GM19328 (cell line): ENCODE measurements around the gene YIPF2.
"Not testable (repeated sequence)": the region's sequence is repeated elsewhere in the genome, so short reads cannot be mapped to it uniquely, and the experiment has no call there.

Experiments
- ATAC-seq: cut with Tn5 transposase; IDR thresholded peaks from one replicate; pipeline ENCODE4 v1.9.1; 2021; ENCODE audit warnings: mild to moderate bottlenecking, moderate library complexity; ENCODE audit not compliant: unreplicated experiment

YIPF2 gene

DNA sequence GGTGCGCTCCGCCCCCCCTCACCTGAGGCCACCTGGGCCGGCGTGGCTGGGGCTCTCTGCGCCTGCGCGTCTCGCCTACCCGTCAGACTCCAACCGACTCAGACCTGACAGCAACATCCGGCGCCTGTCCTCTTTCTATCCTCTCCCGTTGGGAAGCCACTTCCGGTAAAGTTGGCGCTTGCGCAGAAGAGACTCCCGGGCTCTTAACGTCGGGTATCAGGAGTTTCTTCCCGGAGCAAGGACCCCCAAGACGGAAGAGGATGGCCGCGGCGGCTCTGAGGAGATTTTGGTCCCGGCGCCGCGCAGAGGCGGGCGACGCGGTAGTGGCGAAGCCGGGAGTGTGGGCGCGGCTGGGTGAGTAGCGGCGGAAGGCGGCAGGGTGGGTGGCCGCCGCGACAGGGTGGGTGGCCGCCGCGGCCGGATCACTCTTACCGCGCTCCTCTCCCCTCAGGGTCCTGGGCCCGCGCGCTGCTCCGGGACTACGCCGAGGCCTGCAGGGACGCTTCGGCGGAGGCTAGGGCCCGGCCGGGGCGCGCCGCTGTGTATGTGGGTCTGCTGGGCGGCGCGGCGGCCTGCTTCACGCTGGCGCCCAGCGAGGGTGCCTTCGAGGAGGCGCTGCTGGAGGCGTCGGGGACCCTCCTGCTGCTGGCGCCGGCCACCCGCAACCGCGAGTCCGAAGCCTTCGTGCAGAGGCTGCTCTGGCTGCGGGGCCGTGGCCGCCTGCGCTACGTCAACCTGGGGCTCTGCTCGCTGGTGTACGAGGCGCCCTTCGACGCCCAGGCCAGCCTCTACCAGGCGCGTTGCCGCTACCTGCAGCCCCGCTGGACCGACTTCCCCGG, at the start of gene YIPF2, which contains the start of gene TIMM29:
TSS of gene YIPF2 (minus strand) at position 77 of the 839 bp plus-strand sequence. CDS start 229 bp downstream, outside the sequence.
TSS of gene TIMM29 (plus strand) at position 249 of the 839 bp plus-strand sequence. CDS start at position 261, 12 bp downstream.
- peak; percentile 72 for ATAC-seq

DNA sequence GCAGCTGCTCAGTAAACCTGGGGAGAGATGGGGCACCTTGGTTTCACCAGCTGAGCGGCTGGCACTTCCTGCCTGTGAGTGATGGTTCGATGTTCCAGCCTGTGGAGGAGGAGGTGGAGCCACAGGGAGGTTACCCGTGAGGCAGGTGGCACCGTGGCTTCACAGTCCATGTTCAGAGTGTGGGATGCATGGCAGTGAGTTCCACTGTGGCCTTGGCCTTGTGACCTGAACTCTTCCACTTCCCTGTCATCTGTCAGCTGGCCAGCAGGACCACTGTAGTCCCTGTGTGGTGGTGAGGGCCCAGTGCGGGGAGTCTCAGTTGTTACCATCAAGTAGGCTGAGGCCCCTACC, 49.3 kb upstream of the YIPF2 start:
- no peak for ATAC-seq

DNA sequence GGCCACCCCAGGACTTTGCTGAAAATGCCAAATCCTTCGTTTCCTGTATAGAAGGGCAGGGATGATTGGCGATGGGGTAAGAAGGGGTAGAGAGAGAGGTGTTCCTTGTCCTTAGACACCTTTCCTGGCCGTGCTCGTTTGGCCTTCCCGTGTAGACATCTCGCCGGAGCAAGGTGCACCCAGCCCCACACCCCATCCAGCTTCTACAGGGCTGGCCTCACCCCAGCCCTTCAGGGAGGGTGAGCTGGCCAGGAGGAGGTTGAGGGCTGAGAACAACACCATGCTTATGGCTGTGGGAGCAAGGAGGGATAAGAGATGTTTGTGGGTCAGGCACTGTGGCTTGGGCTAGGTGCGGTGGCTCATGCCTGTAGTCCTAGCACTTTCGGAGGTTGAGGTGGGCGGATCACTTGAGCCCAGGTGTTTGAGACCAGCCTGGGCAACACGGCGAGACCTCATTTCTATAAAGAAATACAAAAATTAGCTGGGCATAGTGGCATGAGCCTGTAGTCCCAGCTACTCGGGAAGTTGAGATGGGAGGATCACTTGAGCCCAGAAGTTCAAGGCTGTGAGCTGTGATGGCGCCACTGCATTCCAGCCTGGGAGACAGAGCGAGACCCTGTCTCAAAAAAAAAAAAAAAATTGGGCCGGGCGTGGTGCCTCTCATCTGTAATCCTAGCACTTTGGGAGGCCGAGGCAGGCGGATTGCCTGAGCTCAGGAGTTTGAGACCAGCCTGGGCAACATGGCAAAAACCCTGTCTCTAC, 47.9 kb upstream of the YIPF2 start:
- no peak for ATAC-seq

DNA sequence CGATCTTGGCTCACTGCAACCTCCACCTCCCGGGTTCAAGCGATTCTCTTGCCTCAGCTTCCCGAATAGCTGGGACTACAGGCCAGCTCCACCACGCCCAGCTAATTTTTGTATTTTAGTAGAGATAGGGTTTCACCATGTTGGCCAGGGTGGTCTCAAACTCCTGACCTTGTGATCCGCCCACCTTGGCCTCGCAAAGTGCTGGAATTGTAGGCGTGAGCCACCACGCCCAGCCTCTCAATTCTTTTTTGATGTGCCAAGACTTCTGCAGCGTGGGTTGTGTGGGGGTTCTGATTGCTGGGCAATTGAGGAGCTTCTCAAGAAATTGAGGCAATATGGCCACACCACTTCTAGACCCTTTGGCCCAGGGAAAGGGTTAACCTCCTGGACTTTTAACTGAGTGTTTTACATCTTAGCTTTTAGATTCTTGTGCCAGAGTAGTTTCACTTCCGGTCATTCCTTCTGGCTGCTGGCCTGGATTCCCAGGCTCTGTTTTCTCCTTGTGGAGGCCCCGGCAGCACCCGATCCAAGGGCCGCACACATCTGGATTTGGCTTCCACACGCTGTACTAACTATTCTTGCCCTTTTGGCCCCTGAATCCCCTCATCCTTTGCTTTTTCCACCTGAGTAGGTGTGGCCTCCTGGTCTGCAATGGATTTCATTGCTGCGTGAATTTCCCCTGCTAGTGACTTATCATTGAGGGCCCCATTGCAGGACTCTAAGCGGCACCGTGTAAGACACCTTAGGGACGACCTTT, 47.1 kb upstream of the YIPF2 start:
- no peak for ATAC-seq

DNA sequence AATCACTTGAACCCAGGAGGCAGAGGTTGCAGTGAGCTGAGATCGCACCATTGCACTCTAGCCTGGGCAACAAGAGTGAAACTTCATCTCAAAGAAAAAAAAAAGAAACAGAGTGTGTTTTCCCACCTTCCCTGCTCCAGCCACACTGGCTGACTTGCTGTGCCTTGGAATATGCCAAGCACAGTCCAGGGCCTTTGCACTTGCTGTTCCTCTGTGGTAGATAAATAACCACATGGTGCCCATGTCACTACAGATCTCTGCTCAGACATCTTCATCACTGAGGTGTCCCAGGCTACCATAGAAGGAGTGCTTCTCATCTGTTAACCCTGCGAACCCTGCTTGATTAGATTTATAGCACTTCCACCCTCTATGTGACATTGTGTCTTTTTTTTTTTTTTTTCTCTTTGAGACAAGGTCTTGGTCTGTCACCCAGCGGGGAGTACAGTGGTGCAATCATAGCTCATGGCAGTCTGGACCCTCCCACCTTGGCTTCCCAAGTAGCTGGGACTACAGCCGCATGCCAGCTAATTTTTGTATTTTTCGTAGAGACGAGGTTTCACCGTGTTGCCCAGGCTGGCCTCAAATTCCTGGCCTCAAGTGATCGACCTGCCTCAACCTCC, 42.8 kb upstream of the YIPF2 start:
- ATAC-seq: no peak

DNA sequence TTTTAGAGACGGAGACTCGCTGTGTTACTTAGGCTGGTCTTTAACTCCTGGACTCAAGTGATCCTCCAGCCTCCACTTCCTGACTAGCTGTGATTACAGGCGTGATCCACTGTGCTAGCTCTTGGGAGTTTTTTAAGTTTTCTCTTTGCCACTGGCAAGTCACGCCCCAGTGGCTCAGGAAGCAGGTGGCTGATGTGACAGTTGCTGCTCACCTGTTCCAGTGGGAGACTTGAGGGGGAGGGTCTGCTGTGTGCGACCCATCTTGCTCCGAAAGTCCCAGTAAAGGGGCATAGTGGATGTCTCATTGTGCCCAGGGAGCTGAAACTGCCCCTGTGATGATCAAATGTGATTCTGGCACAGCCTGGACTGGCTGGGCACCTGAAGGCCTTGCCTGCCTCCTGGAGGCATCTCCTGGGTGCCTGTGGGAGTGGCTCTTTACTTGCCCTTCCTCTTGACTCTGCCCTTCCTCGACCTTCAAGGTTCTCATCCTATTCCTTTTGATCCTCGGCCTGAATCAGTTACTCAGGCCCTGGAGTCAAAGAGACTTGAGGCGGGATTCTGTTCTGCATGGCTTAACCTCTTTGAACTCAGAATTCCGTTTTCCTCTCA, 40.2 kb upstream of the YIPF2 start:
- no peak for ATAC-seq

DNA sequence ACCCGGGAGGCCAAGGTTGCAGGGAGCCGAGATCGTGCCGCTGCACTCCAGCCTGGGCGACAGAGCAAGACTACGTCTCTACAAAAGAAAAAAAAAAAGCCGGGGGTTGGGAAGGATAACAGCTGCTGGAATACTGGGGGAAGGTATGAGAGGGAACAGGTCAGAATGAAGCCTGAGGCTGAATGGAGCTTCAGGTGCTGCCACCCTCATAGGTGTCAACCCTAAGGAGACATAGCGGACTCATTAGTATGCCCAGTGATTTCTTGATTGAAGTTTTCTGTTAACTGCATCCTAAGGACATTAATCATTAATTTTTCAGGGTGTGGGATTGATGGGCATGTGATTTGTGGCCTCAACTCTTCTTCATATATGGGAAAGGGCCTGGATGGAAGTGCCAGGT, 38.4 kb upstream of the YIPF2 start:
- ATAC-seq: no peak

DNA sequence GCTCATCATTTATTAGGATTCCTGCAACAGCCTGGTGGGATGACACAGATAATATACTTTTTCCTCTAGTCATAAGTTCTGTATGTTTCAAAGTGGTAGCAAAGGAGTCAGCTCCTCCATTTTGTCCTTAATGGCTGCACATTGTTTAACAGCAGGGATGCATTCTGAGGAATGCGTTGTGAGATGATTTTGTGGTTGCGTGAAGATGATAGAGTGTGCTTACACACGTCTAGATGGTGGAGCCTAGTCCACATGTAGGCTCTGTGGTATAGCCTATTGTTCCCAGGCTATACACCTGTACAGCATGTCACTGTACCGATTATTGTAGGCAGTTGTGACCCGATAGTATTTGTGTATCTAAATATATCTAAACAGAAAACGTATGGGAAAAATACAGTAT, 37.0 kb upstream of the YIPF2 start:
- ATAC-seq: no peak

DNA sequence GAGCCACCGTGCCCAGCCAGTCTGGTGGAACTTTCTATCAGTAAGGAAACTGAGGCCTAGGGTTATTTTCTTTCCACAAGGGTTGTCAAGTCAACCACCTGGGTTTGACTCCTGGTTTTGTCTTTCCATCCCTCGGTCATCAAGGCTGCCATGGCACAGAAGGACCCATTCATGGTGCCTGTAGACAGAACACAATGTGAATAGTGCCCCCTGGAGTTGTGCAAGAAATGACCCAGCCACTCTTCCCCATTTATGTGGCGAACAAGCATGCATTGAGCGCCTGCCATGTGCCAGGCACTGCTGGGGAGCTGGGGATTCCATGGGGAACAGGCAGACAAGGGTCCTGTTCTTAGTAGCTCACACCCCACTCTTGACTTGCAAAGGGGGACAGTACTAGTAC, 36.5 kb upstream of the YIPF2 start:
- no peak for ATAC-seq

DNA sequence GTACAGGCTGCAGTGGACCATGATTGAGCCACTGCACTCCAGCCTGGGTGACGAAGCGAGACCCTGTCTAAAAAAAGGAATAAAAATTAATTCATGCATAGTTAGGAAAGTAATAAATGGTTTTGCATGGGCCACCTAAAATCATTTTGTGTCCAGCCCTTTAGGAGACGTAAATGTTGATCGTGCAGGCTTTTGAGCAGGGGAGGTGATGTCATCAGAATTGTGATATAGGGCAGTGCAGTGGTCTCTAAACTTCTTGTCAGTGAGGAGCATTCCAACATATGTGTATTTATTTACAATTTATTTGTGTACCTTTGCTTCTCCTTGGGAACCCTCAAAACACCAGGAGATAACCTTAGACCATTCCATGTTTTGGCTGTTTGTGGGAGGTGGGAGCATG, 35.4 kb upstream of the YIPF2 start:
- no peak for ATAC-seq

DNA sequence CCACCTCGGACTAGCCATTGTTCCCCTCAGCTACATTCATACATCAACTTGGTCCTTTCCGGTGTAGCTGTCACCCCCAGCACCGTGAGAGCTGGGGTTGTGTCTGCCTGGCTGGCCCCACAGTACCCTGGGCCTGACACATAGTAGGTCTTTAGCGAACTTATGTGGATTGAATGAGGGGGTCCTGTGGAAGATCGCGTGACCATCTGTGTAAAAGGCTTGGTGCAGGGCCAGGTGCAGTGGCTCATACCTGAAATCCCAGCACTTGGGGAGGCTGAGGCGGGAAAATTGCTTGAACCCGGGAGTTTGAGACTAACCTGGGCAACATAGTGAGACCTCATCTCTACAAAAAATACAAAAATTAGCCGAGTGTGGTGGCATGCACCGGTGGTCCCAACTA, 34.4 kb upstream of the YIPF2 start:
- no peak for ATAC-seq

DNA sequence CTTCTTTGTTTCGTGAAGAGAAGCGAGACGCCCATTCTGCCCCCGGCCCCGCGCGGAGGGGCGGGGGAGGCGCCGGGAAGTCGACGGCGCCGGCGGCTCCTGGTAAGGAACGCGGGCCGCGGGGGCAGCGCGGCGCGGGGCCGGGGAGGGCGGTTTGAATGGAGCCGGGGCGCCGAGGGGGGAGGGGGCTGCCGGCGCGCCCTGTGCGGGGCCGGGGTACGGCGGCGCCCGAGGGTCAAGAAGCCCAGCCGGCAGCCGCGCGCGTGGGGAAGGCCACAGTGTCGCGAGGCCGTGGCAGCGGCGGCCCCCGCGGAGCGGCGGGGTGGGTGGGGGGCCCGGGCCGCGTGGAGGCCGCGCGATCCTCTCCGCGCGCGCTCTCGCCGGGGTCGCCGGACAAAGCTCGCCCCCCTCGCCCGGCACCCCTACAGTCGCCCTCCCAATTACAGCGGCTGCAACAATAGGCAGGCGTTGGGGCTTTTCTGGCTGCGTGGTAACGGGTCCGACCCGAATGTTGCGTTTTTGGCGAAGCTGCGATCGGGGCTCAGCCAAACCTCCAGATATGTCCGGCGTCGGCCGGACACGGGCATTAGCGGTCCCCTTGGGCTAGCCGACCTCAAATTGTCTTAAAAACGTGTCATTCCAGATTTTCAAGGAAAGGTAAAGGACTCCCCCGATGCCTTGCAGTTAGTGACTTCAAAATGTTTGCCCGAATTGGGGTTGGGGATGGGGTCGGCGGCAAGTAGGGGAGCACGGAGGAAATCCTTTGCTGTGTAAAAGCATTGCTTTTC, 32.8 kb upstream of the YIPF2 start:
- ATAC-seq: peak; percentile 40

DNA sequence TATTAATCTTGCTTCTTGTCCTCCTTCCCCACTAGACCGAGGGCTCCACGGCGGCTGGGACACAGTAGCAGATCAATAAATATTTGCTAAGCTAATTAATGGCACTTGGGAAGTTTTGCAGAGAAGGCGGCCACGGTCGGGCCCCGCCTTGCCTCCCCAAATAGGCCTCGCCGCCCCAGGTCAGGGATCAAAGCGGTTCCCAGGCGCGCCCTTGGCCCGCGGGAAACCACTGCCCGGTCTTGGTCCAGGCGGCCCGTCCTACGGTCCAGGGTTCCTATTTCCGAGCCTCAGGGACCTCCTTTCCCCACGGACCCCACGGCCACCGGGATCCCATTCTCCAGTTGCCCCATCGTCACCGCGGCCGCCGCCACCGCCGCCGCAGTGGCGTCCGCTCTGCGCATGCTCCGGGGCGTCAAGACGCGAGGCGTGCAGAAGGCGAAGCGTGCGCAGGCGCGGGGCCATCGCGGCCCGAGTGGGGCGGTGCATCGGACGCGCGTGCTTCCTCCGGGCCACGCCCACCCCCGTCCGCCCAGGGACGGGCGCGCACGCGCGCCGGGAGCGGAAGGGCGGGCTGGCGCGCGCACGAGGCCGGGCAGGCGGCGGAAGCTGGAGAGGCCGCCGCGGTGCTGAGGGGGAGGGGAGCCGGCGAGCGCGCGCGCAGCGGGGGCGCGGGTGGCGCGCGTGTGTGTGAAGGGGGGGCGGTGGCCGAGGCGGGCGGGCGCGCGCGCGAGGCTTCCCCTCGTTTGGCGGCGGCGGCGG, 32.1 kb upstream of the YIPF2 start, which contains the start of gene SMARCA4:
TSS of gene SMARCA4 (plus strand) at position 717 of the 759 bp plus-strand sequence. CDS start 23,122 bp downstream, outside the sequence.
- peak; percentile 79 for ATAC-seq

DNA sequence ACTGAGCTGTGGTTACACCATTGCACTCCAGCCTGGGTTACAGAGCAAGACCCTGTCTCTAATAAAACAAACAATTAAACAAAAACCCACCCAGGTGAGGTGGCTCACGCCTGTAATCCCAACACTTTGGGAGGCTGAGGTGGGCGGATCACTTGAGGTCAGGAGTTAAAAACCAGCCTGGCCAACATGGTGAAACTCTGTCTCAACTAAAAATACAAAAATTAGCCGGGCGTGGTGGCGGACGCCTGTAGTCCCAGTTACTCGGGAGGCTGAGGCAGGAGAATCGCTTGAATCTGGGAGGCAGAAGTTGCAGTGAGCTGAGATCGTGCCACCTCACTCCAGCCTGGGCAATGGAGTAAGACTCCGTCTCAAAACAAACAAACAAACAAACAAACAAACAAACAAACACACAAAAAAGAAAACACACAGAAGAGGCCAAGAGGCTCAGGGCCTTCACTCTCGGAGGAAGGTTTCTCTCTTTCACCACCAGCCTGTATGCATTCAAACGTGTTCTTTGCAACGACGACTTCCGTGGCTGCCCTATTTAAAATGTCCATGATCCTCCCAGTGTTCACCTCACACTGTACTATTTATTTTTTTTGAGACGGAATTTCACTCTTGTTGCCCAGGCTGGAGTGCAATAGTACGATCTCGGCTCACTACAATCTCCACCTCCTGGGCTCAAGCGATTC, 31.0 kb upstream of the YIPF2 start:
- not testable (repeated sequence) for ATAC-seq

DNA sequence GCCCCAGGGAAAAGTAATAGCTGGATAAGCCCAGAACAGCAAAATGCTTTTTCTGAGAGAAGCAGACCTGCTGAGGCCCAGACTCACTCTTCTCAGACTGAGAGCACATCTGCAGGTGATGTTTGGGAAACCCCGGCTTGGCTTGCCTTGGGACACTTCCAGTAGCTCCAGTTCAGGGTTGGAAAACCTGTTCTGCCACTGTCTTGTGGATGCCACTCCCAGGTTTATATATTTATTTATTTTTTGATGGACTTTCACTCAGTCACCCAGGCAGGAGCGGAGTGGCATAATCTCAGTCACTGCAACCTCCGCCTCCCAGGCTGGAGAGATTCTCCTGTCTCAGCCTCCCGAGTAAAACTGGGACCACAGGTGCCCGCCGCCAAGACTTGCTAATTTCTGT, 24.4 kb upstream of the YIPF2 start:
- ATAC-seq: no peak

DNA sequence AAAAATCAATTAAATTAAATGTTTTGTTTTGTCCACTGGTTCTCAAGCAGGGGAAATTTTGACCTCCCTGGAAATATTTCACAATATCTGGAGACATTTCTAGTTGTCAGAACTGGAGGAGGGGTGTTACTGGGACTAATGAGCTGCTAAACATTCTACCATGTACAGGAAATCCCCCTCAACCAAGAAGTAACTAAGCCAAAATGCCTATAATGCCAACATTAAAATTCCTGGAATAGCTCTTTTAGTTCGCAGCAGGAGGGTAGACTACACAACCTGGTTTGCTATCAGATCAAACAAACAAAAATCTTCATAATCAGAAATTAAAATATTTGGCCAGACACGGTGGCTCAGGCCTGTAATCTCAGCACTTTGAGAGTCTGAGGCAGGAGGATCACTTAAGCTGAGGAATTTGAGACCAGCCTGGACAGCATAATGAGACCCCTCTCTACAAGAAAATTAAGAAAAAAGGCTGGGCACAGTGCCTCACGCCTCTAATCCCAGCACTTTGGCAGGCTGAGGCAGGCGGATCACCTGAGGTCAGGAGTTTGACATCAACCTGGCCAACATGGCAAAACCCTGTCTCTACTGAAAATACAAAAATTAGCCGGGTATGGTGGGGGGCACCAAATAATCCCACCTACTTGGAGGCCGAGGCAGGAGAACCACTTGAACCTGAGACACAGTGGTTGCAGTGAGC, 18.7 kb upstream of the YIPF2 start:
- no peak for ATAC-seq

DNA sequence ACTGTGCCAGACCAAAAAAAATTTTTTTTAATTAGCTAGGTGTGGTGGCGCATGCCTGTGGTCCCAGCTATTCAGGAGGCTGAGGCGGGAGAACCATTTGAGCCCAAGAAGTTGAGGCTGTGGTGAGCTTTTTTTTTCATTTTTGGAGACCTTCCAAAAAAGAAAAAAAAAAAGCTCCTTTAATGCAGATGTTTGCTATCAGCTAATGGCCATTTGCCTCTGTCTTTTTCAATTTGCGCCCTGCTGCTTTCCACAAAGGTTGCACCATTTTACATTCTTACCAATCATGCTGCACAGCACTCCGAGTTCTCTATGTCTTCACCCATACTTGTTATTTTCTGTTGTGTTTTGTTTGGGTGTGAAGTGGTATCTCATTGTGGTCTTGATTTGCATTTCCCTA, 16.8 kb upstream of the YIPF2 start:
- ATAC-seq: no peak

DNA sequence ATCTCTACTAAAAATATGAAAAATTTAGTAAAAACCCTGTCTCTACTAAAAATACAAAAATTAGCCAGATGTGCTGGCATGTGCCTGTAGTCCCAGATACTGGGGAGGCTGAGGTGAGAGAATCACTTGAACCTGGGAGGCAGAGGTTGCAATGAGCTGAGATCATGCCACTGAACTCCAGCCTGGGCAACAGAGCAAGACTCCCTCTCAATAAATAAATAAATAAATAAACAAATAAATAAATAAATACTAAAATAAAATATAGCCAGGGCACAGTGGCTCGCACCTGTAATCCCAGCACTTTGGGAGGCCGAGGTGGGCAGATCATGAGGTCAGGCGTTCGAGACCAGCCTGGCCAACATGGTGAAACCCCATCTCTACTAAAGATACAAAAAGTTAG, 15.0 kb upstream of the YIPF2 start:
- ATAC-seq: not testable (repeated sequence)
